GM23338 (cell line): ENCODE data around the gene DLG2.

Source experiments
- CTCF ChIP-seq, 2 experiments: fragments of 200-600 bp in 1 of 2; sonication (generic) in 1 of 2; conservative IDR thresholded peaks; 2 replicates each; pipeline versions ENCODE4 v1.5.1 to v1.6.1; 2016 to 2017; ENCODE audit warnings: antibody characterized with exemption in 2 of 2, low read depth in 2 of 2, mild to moderate bottlenecking in 2 of 2, moderate library complexity in 1 of 2
- EZH2 ChIP-seq: fragments of 200-600 bp; sonication (generic); IDR thresholded peaks from one replicate; pipeline ENCODE4 v1.8.0; 2017; ENCODE audit warnings: antibody characterized with exemption, mild to moderate bottlenecking, low read depth; ENCODE audit not compliant: unreplicated experiment
- EZH2phosphoT487 ChIP-seq: fragments of 200-600 bp; sonication (generic); IDR thresholded peaks from one replicate; pipeline ENCODE4 v1.8.1; 2018; ENCODE audit warnings: antibody characterized with exemption; ENCODE audit not compliant: unreplicated experiment
- POLR2AphosphoS5 ChIP-seq: IDR thresholded peaks from 2 replicates; pipeline ENCODE4 v1.6.1; 2016; ENCODE audit warnings: antibody characterized with exemption, low read depth
- STAT1 ChIP-seq: IDR thresholded peaks from one replicate; pipeline ENCODE4 v1.6.1; 2016; ENCODE audit warnings: antibody characterized with exemption; ENCODE audit not compliant: unreplicated experiment

GRCh38 chr11:83941050-83941449 is 1686.1 kb downstream of the DLG2 start:
- TF ChIP-seq EZH2: no peak
- TF ChIP-seq CTCF (conservative IDR thresholded peaks at IDR 0.05; ENCODE audit: low read depth in 2 of 2): no peak
- TF ChIP-seq STAT1: no peak
- TF ChIP-seq POLR2AphosphoS5: no peak
- TF ChIP-seq EZH2phosphoT487: no peak
